Cardiac fibroblast (primary cell): Measurements from ENCODE around the gene CERS5.

Experiments
- DNase-seq, 2 donors: peaks; one replicate each; pipeline versions ENCODE4 v3.0.0 to v3.0.0-alpha.2; 2010; ENCODE audit warnings: low read depth in 2 of 2
- H3K4me3 ChIP-seq, 2 donors: replicated peaks in 1 of 2; 1 replicate in 1 of 2; 2 replicates in 1 of 2; pipeline ENCODE4 v1.5.1; 2011; ENCODE audit warnings: low read depth in 2 of 2, low read length in 2 of 2, mild to moderate bottlenecking in 2 of 2, moderate library complexity in 1 of 2
- TF ChIP-seq, protein P1 (sequence below): IDR thresholded peaks from one replicate; pipeline ENCODE4 v1.5.1; 2011; ENCODE audit warnings: low read depth, mild to moderate bottlenecking, low read length, inconsistent platforms

Gene CERS5

DNA sequence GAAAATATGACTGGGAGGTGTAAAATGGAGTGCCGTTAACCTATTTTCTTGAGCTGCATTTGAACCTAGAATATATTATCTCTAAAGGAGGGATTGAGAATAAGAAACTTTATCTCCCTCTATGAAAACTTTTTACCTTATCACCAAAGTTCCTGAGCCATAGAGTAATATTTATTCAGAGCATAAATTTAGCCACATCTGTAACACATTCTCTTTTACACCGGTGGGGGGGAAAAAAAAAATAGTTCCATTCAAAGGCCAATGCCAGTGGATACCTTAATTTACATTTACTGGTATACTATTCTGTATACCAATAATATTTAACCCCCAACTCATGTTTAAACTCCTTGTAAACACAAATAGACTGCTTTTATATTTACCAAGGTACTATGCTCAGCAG, 21.7 kb downstream of the CERS5 start:
- no peak for DNase-seq
- H3K4me3 ChIP-seq, result no peak overlapping the region
- TF ChIP-seq, protein P1, sequence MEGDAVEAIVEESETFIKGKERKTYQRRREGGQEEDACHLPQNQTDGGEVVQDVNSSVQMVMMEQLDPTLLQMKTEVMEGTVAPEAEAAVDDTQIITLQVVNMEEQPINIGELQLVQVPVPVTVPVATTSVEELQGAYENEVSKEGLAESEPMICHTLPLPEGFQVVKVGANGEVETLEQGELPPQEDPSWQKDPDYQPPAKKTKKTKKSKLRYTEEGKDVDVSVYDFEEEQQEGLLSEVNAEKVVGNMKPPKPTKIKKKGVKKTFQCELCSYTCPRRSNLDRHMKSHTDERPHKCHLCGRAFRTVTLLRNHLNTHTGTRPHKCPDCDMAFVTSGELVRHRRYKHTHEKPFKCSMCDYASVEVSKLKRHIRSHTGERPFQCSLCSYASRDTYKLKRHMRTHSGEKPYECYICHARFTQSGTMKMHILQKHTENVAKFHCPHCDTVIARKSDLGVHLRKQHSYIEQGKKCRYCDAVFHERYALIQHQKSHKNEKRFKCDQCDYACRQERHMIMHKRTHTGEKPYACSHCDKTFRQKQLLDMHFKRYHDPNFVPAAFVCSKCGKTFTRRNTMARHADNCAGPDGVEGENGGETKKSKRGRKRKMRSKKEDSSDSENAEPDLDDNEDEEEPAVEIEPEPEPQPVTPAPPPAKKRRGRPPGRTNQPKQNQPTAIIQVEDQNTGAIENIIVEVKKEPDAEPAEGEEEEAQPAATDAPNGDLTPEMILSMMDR, result no peak

GRCh38 chr12:50142993-50143392, 24.2 kb downstream of the CERS5 start:
- DNase-seq, result no peak
- no peak overlapping the region for H3K4me3 ChIP-seq
- TF ChIP-seq, protein P1, result no peak

- H3K4me3 ChIP-seq, result no peak overlapping the region
- TF ChIP-seq, protein P1, result peak; percentile 52
- peak in 1 of 2 donors; percentile 78 for DNase-seq
Observed at GRCh38 chr12:50132505-50133135, 34.5 kb downstream of the CERS5 start.

DNA sequence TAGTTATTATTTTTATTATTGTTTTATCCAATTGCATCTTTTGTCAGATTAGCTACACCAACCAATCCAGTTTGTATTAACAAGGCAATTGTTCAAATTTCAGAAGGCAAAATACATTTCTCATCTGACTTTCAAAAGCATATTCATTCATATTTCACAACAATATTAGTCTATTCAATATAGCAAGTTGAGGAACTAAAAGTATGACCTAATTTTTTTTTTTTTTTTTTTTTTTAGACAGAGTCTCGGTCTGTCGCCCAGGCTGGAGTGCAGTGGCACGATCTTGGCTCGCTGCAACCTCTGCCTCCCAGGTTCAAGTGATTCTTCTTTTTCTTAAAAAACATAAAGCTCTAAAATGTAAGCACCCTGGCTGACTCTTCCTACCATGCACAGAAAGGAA, 37.9 kb downstream of the CERS5 start:
- DNase-seq, result peak in 1 of 2 donors; percentile 19
- TF ChIP-seq, protein P1, result no peak
- no peak overlapping the region for H3K4me3 ChIP-seq

DNA sequence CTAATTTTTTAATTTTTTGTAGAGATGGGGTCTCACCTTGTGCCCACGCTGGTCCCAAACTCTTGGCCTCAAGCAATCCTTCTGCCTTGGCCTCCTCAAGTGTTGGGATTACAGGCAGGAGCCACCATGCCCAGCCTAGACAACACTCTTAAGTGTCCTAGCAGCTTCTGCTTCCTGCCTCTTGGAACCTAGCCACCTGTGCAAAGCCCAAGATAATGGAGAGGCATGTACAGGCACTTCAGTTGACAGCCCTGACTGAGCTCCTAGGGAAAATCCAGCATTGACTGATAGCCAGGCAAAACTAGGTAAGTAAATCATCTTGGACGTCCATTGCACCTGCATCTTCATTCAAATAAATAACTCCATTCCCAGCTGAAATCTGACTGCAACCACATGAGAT, 39.6 kb downstream of the CERS5 start:
- peak in 1 of 2 donors; percentile 10 for DNase-seq
- H3K4me3 ChIP-seq, result no peak overlapping the region
- TF ChIP-seq, protein P1, result no peak

GRCh38 chr12:50123203-50123602, 44.0 kb downstream of the CERS5 start:
- no peak overlapping the region for H3K4me3 ChIP-seq
- no peak for DNase-seq
- TF ChIP-seq, protein P1, result no peak

DNA sequence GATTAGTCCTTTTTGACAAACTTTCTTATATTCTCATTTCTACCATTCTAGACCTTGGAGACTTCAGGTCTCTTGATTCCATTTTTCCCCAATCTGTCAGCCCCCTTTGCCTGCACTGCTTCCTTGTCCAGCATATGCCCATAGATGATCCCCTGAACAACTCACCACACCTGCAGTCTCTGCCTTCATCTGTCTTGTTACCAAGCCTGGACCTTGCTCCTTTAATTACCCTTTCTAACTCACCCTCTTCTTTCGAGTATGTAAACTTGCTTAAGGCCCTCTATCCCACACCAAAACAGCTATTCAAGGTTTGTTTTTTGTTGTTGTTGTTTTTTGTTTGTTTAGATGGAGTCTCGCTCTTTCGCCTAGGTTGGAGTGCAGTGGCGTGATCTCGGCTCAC, 45.5 kb downstream of the CERS5 start:
- DNase-seq, result no peak
- no peak overlapping the region for H3K4me3 ChIP-seq
- TF ChIP-seq, protein P1, result no peak
